GM19328 (cell line): ENCODE measurements around the gene LINS1.
A peak's percentile ranks its signal among the peaks of the same experiment; 100 is the strongest.
"Not testable (repeated sequence)": the region's sequence is repeated elsewhere in the genome, so short reads cannot be mapped to it uniquely, and the experiment has no call there.

ENCODE experiments used
- ATAC-seq: cut with Tn5 transposase; IDR thresholded peaks from one replicate; pipeline ENCODE4 v1.9.1; 2021; ENCODE audit warnings: mild to moderate bottlenecking, moderate library complexity; ENCODE audit not compliant: unreplicated experiment

LINS1 gene

DNA sequence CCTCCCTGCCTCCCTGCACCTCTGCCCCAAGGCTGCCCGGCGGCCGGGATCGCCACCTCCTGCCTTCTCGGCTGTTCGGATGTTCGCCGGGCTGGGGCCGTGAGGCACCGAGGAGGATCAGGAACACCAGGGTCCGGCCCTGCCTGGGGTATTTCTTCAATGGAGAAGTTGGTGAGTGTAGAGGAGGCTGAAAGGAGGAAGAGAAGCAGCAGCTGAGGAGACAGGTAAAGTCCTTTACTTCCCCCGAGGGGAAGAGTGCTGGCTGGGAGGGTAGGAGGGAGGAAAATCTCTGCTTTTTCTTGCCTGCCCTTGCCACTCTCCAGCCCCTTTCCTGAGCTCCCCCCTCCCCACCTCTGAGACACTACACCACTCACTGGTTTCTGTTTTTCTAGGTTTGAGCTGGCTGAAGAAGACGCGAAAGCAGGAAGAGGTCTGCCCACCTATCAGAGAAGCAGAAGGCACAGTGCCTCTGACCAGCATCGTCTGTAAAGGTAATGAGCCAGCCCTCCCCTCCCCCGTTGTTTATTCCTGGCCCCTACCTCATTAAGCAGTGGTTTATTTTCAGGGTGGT is 924 bp upstream of the LINS1 start:
- peak; percentile 27 for ATAC-seq

DNA sequence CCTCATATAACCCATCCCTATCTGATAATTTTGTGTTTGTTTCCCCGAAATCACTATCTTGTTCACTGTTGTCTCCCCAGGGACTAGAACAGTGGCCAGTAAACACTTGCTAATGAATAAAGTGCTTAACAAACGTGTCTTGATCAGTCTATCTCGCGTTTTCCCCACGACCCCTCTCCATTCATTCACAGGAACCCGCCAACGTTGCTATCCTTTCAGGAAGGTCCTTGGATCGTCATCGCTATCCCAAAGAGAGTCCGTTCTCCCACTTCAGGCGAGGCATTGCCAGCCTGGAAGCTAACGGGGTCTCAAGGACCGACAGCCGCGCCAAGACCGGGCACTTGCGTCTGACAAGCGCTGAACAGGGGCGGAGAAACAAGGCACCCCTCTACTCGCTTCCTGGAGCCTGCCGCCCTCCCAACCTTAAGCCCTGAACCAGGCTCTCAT is 344 bp downstream of the LINS1 start:
- ATAC-seq, result peak; percentile 7

- no peak for ATAC-seq
These were observed 821 bp downstream of the LINS1 start for GRCh38 chr15:100601163-100601562.

DNA sequence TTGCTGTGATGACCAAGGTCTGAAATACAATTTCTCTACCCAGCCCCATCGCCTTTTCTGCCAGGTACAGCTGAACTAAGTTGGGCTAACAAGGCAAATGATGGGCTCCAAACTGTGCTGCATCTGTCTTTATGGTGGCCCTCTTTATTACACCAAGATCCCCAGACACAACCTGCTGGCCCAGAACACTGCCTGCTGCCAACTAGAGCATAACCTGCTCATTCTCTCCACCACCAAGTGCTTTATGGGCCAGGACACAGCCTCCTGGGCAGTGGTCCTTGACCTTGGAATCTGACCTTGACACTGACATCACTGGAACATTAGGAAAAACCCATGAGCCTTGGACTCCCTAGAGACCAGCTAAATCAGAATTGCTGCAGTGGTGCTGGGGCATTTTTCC is 3.3 kb downstream of the LINS1 start:
- no peak for ATAC-seq

GRCh38 chr15:100597862-100598261 is 4.1 kb downstream of the LINS1 start:
- no peak for ATAC-seq

- peak; percentile 63 for ATAC-seq
These were observed 5.2 kb downstream of the LINS1 start for GRCh38 chr15:100596792-100597191.

DNA sequence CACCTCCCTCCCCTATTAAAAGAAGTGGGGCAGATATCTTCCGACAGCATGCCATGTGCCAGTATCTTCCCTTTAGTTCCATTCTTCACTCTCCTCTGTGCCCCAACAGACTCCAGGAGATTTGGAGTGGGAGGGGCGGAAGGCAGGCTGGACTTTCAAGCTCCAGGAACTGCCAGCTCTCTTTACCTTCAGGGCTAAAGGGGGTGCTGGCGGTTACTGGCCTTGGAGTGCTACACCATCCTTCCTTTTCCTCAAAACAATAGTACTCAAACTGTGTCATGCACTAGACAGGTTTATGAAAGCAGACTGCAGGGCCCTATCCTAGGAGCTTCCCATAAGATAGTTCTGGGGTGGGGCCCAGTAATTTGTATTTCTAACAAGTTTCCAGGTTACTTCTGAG is 6.0 kb downstream of the LINS1 start:
- ATAC-seq, result no peak

DNA sequence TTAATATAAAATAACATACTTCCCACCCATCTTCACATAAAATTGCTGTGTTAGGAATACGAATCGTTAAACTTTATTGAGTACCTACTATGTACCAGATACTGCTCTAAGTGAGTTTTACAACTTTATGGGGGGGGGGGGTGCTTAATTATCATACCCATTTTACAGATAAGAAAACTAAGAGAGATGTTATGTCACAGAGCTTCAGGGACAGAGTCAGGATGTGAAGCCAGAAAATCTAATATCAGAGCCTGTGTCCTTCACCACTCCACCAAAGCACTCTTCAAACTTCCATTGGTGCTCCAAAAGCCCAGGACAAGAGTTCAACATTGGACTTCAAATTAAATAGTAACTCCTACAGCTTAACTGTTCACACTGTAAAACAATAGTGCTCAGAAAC is 8.6 kb downstream of the LINS1 start:
- ATAC-seq, result no peak

DNA sequence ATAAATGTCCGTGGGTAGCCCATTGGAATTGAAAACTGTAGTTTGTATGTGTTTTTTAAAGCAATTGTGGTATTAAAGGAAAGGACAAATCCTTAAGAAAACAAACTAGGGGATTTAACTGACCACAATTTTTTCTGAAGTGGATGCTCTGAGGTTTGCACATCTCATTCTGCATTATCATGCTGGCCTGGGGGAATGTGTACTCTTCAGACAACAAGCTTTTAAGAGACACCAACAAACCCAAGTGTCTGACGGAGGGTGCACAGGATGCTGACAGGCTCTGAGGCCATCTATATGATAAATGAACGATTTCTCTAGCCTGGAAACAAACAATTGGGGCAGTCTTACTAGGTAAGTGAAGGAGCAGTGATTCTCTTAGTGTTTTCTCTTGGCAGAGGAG is 9.1 kb downstream of the LINS1 start:
- no peak for ATAC-seq

GRCh38 chr15:100591835-100592234 is 10.1 kb downstream of the LINS1 start:
- ATAC-seq, result no peak

- ATAC-seq, result not testable (repeated sequence)
These were observed 10.8 kb downstream of the LINS1 start for GRCh38 chr15:100591163-100591562.

- no peak for ATAC-seq
These were observed 13.2 kb downstream of the LINS1 start for GRCh38 chr15:100588638-100589242.

DNA sequence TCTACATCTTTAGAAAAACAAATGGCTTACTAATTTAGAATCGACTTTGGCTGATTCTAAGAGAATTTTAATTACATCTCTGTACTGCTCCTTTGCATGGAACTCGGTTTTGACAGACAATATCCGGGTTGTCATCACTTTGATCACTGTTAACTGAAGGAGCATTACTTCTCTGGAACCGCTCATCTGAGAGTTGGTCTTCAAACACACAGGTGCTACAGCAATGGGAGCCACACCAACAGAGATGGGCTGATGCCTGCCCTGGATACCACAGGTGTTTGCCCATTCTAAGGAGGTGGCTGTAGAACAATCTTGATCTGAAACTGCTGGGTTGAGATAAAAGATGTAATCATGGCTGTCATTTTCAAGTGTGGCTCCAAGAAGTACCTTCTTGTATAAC is 21.6 kb downstream of the LINS1 start:
- no peak for ATAC-seq

DNA sequence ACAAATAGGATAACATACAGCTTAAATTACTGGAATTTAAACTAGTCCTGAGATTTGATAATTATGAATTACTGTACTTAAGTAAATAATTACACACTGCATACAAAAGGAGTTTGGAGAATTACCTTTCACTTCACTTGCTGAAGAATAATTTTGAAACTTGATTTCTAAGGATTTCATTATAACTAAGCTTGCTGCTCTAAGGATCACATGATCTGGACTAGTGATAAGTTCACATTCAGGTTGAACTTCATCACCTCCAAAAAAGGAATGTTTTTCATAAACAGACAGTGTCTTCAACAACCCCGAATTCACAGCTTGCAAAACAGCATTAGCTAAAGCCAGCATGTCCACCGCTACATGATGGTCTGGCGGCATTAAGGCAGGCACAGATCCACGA is 28.5 kb downstream of the LINS1 start:
- no peak for ATAC-seq

DNA sequence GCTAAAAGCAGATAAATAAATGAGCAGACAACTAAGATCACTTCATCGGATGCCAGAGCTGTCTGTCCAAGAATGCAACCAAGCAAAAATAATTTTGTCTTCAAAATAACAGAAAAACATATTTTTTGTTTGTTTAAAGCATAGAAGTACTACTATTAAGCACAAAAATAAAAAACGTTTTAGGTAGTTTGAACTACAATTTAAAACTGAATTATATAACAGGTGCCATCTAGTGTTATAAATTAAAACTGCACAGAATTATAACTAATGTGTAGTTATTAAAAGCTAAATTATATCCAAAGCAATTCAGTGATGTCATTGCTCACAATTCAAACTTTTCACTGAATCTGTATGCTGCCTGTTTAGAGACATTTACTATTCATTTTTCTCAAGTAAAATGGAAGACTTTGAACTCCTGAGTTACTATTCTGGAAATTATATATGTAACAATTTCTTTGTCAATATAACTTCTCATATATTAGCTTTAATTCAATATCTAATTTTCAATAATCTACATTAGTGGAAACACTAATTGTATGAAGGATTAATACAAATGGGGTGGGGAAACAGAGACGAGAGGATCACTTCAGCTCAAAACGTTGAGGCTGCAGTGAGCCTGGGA is 29.5 kb downstream of the LINS1 start:
- no peak for ATAC-seq

GRCh38 chr15:100571592-100572167 is 30.3 kb downstream of the LINS1 start:
- ATAC-seq, result no peak

- no peak for ATAC-seq
These were observed 31.2 kb downstream of the LINS1 start for GRCh38 chr15:100570735-100571313.

DNA sequence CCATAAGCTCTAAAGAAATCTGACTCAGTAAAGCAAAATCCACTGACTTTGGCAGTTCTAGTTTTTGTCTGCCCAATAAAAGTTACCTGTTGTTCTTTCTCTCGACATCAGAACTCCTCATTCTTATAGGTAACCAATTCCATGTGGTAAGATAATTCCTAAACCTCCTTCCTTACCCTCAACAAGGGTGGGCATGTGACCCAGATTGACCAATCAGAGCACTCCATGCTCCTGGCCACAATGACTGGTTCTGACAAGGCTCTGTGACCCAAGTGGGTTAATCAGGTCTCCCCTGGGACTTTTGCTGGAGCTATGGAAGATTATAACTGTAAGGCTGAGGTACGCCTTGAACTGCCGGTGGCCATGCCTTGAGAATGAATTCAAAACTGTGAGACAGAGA is 31.7 kb downstream of the LINS1 start:
- no peak for ATAC-seq

DNA sequence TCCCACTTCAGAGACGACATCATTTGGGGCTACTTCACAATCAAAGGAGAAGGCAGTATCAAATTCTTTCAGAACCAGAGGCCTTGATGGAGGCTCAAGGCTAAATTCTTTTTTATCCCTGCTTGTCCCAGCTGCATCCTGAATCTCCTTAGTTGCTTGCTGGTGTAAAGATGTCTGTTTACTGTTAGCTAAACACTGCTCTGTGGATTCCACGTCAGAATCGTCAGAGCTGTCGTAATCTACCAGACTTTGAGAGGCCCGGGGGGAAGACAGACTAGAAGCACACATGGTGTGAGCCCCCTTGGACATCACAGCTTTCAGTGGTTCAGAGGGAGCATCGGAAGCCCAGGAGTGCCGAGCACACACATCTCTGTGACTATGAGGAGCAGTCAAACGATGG is 32.6 kb downstream of the LINS1 start:
- no peak for ATAC-seq

- ATAC-seq, result no peak
These were observed 34.9 kb downstream of the LINS1 start for GRCh38 chr15:100566850-100567628.

DNA sequence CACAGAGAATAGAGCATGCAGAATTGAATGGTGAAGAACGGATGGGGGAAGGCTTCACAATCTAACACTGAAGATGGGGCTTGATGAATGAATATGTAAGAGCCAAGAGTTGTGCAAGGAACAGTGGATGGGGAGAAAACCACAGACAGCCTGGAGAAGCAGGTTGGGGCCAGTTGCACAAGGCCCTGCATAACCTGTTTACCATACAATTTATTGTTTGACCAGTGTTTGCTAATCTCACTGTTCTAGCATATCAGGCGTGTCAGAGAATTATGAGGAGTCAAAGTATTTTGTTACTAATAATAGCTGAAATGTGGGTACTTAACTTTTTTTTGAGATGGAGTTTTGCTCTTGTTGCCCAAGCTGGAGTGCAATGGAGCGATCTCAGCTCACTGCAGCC is 36.4 kb downstream of the LINS1 start:
- ATAC-seq, result no peak
